Upper lobe of left lung (tissue), 4 donors: ENCODE data around the gene CALB2.

Experiments used
- EP300 ChIP-seq, 4 donors: sonication (generic); formaldehyde crosslinking; IDR thresholded peaks; one replicate each; pipeline ENCODE4 v1.5.1; 2017; ENCODE audit warnings: antibody characterized with exemption in 4 of 4, control low read depth in 2 of 4
- POLR2A ChIP-seq, 4 donors: fragments of 450-650 bp; IDR thresholded peaks; one replicate each; pipeline ENCODE4 v1.5.1; 2016 to 2017; ENCODE audit warnings: antibody characterized with exemption in 4 of 4, mild to moderate bottlenecking in 2 of 4
- POLR2AphosphoS5 ChIP-seq, 2 donors: sonication (generic); formaldehyde crosslinking; IDR thresholded peaks; one replicate each; pipeline ENCODE4 v1.5.1; 2017; ENCODE audit warnings: antibody characterized with exemption in 2 of 2
- TF ChIP-seq, protein P1 (sequence below), 6 experiments: fragments of 450-650 bp in 4 of 6; fragments of 200-600 bp in 2 of 6; sonication (generic) in 2 of 6; IDR thresholded peaks; one replicate each; pipeline ENCODE4 v1.5.1; 2016 to 2019; ENCODE audit warnings: antibody characterized with exemption in 6 of 6

DNA sequence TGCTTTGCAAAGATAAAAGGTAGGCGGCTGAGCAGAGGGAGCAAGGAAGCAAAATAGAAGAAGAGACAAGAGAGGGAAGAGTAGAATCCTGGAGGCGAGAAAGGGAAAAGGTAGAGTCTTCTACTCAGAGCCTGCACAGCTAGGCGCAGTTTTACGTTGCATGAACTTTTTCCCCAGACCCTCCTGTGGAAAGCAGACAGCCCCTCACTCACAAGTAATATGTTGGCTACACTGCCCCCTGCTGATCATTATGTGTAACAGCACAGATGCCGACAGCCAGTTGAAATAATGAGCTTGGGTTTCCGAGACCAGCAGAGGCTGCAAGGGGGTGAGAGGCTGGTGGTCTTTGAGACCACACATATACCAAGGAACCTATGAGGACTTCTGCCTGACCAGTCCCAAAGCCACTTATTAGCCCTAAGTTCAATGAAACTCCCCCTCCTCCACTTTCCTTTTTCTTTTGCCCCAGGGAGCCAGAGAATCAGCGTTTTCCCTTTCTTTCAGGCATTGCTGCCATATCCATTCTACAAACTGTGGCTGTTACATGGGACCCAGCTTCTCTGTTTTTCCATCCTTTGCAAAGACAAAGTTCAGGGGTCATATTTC, 46.9 kb upstream of the CALB2 start:
- TF ChIP-seq EP300 (IDR thresholded peaks at IDR 0.05): no peak
- no peak for TF ChIP-seq POLR2AphosphoS5 (IDR thresholded peaks at IDR 0.05)
- TF ChIP-seq POLR2A (IDR thresholded peaks at IDR 0.05): no peak
- TF ChIP-seq, protein P1, sequence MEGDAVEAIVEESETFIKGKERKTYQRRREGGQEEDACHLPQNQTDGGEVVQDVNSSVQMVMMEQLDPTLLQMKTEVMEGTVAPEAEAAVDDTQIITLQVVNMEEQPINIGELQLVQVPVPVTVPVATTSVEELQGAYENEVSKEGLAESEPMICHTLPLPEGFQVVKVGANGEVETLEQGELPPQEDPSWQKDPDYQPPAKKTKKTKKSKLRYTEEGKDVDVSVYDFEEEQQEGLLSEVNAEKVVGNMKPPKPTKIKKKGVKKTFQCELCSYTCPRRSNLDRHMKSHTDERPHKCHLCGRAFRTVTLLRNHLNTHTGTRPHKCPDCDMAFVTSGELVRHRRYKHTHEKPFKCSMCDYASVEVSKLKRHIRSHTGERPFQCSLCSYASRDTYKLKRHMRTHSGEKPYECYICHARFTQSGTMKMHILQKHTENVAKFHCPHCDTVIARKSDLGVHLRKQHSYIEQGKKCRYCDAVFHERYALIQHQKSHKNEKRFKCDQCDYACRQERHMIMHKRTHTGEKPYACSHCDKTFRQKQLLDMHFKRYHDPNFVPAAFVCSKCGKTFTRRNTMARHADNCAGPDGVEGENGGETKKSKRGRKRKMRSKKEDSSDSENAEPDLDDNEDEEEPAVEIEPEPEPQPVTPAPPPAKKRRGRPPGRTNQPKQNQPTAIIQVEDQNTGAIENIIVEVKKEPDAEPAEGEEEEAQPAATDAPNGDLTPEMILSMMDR (IDR thresholded peaks at IDR 0.05): peak; percentile 67 to 79 (median 74)
